Sigmoid colon (tissue), 7 donors: ENCODE measurements around the gene RNF144B. TPM values are rescaled to one million over a fixed set of nuclear protein-coding genes. Genes with fewer than 3 reads are reported as not detected.

Experiments
- polyA plus RNA-seq, 3 donors: library from polyadenylated mRNA; stranded (reverse); fragments of 200-250 nt; gene quantifications; one replicate each; pipeline ENCODE4 v1.2.3, GENCODE V29; 2013
- total RNA-seq, 4 donors: library from RNA; depleted of rRNA; stranded (reverse); fragments of >200 nt; gene quantifications; one replicate each; pipeline ENCODE4 v1.1.0, GENCODE V29; 2016
- donor health status: healthy with polysubstance abuse.
- donor health status: Bipolar disorder and iron deficiency.
- donor health status: healthy.

Gene RNF144B
- total and polyA plus RNA-seq, 7 donors = 1.2 to 14.8 (median 4.6) TPM

Other genes starting within 250 kb of the RNF144B start
- gene TPMT, start 232.3 kb upstream of the RNF144B start, total RNA-seq = 10 to 100 TPM in 2 of 4 donors, 1 to 10 TPM in 2; 6.6 to 11.1 (median 9.3) TPM
- gene TPMT, start 232.3 kb upstream of the RNF144B start, polyA plus RNA-seq = 100 to 1,000 TPM in 1 of 3 donors, 10 to 100 TPM in 2; 45.7 to 131 (median 64.3) TPM
- gene KDM1B, start 231.9 kb upstream of the RNF144B start, total RNA-seq = 10 to 100 TPM; 10.2 to 14.3 (median 12.2) TPM
- 10 to 100 TPM; 11.4 to 32.8 (median 18.8) TPM for gene KDM1B, start 231.9 kb upstream of the RNF144B start, polyA plus RNA-seq
- 100 to 1,000 TPM; 181 to 236 (median 202) TPM for gene DEK, start 122.8 kb upstream of the RNF144B start, total RNA-seq
- gene DEK, start 122.8 kb upstream of the RNF144B start, polyA plus RNA-seq = 10 to 100 TPM; 64.9 to 77.4 (median 69.5) TPM